Occipital lobe (tissue), 2 donors: ENCODE measurements around the gene CHP1. TPM values are rescaled to one million over a fixed set of nuclear protein-coding genes. Genes with fewer than 3 reads are reported as not detected.
"Not testable (repeated sequence)": the region's sequence is repeated elsewhere in the genome, so short reads cannot be mapped to it uniquely, and the experiment has no call there.

Experiments used
- DNase-seq: peaks from one replicate; lab custom pipeline; 2025; lab: John Stamatoyannopoulos, UW
- total RNA-seq: library from RNA; depleted of rRNA; stranded (reverse); fragments of >200 nt; gene quantifications from one replicate; pipeline ENCODE4 v1.2.3, GENCODE V29; 2014

Gene CHP1
- total RNA-seq, 1 donor from 2014 or later: 54.6 TPM

GRCh38 chr15:41256103-41256502, 25.0 kb downstream of the CHP1 start:
- no peak for DNase-seq

GRCh38 chr15:41256577-41257038, 25.5 kb downstream of the CHP1 start:
- no peak for DNase-seq

- no peak for DNase-seq
Observed at GRCh38 chr15:41258750-41259471, 27.8 kb downstream of the CHP1 start.

- DNase-seq: no peak
Observed at GRCh38 chr15:41259546-41260189, 28.6 kb downstream of the CHP1 start.

- not testable (repeated sequence) for DNase-seq
Observed at GRCh38 chr15:41260924-41261323, 29.9 kb downstream of the CHP1 start.

GRCh38 chr15:41262571-41262970, 31.5 kb downstream of the CHP1 start:
- no peak for DNase-seq

GRCh38 chr15:41263891-41264351, 32.9 kb downstream of the CHP1 start:
- no peak for DNase-seq

GRCh38 chr15:41269887-41270286, 38.8 kb downstream of the CHP1 start:
- no peak for DNase-seq

- DNase-seq: no peak
Observed at GRCh38 chr15:41276831-41277230, 45.8 kb downstream of the CHP1 start.

GRCh38 chr15:41278319-41278718, 47.3 kb downstream of the CHP1 start:
- DNase-seq: no peak

GRCh38 chr15:41279535-41280283, 48.6 kb downstream of the CHP1 start:
- DNase-seq: peak; percentile 3

GRCh38 chr15:41281236-41281635, 50.2 kb downstream of the CHP1 start:
- no peak for DNase-seq

GRCh38 chr15:41282436-41282835, 51.4 kb downstream of the CHP1 start:
- DNase-seq: not testable (repeated sequence)

- DNase-seq: not testable (repeated sequence)
Observed at GRCh38 chr15:41282980-41283652, 52.0 kb downstream of the CHP1 start.

GRCh38 chr15:41283653-41284426, 52.8 kb downstream of the CHP1 start:
- peak; percentile 93 for DNase-seq

- peak; percentile 34 for DNase-seq
Observed at GRCh38 chr15:41284427-41285177, 53.5 kb downstream of the CHP1 start.

GRCh38 chr15:41285285-41285684, 54.2 kb downstream of the CHP1 start:
- no peak for DNase-seq

GRCh38 chr15:41286665-41287333, 55.7 kb downstream of the CHP1 start:
- DNase-seq: no peak

GRCh38 chr15:41288464-41288863, 57.4 kb downstream of the CHP1 start:
- no peak for DNase-seq
